ENCODE measurements around the gene CDK11A. TPM values are rescaled to one million over a fixed set of nuclear protein-coding genes. Genes with fewer than 3 reads are reported as not detected.
"Not testable (repeated sequence)": the region's sequence is repeated elsewhere in the genome, so short reads cannot be mapped to it uniquely, and the experiment has no call there.

Gene CDK11A
- total and polyA plus RNA-seq, 2 experiments from 2014 or later: 5.1 to 20.0 TPM

DNA sequence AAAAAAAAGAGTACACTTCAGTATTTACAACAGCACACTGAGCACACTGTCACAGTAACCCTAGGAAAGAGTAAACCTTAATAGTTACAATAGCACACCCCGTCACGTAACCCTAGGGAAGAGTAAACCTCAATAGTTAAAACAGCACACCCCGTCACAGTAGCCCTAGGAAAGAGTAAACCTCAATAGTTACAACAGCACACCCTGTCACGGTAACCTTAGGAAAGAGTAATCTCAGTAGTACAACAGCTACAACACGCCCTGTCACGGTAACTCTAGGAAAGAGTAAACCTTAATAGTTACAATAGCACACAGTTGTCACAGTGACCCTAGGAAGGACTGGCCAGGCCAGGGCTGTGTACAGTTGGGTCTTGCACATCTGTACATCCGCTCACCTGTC is 3.0 kb downstream of the CDK11A start:
- WGBS, 2 experiments (ENCODE audit: low coverage in 1 of 2, low lambda C conversion rate in 2 of 2, missing lambda C conversion rate in 2 of 2): 76 to 77% methylated on average over 7 of the region's 7 CpGs
- TF ChIP-seq EZH2phosphoT487 (IDR thresholded peaks at IDR 0.05; ENCODE audit: insufficient read depth, low read depth) (no peak), EZH2 (IDR thresholded peaks at IDR 0.05; ENCODE audit: insufficient read depth, poor library complexity, severe bottlenecking) (no peak)
- Histone ChIP-seq H4K20me1 (ENCODE audit: insufficient read depth) (no peaks in the 10 kb centered on the region), H3K4me3 (no peak overlapping the region), H3K27me3 (replicated peaks; ENCODE audit: insufficient read depth) (no peaks in the 10 kb centered on the region), H3K27ac (no peak overlapping the region), H3K9ac (no peak overlapping the region), H3K9me3 (ENCODE audit: low read depth) (no peaks in the 10 kb centered on the region), H3K79me2 (ENCODE audit: insufficient read depth) (peaks cover 15% of the 10 kb centered on the region), H3K4me2 (ENCODE audit: unreplicated experiment) (no peak overlapping the region), H3K4me1 (ENCODE audit: insufficient read depth) (no peaks in the 10 kb centered on the region), H3K9me2 (ENCODE audit: insufficient read depth) (no peaks in the 10 kb centered on the region), H2AFZ (no peak overlapping the region), H3K36me3 (ENCODE audit: low read depth) (peaks cover 16% of the 10 kb centered on the region; the same call in 1 of the 2 replicates), H3F3A (ENCODE audit: insufficient read depth) (peaks cover 2% of the 10 kb centered on the region; the same call in 1 of the 2 replicates)
- no peak for DNase-seq
- in situ Hi-C loops (cut with MboI): no loop called here

- 82 to 99% methylated on average over 11 to 13 of the region's 18 CpGs for WGBS, 2 experiments (ENCODE audit: low coverage in 1 of 2, low lambda C conversion rate in 2 of 2, missing lambda C conversion rate in 2 of 2)
- H4K20me1 ChIP-seq (ENCODE audit: insufficient read depth); H3K4me3 ChIP-seq; H3K27me3 ChIP-seq (replicated peaks; ENCODE audit: insufficient read depth); H3K9ac ChIP-seq; H3K4me2 ChIP-seq (ENCODE audit: unreplicated experiment); H3F3A ChIP-seq (ENCODE audit: insufficient read depth); H3K79me2 ChIP-seq (ENCODE audit: insufficient read depth); H3K9me2 ChIP-seq (ENCODE audit: insufficient read depth); H3K4me1 ChIP-seq (ENCODE audit: insufficient read depth); H3K36me3 ChIP-seq (ENCODE audit: low read depth); in situ Hi-C loops (cut with MboI); H3K27ac ChIP-seq; H2AFZ ChIP-seq; H3K9me3 ChIP-seq (ENCODE audit: low read depth); DNase-seq: not testable (repeated sequence)
Measured at GRCh38 chr1:1715109-1715883, 8.9 kb downstream of the CDK11A start.

DNA sequence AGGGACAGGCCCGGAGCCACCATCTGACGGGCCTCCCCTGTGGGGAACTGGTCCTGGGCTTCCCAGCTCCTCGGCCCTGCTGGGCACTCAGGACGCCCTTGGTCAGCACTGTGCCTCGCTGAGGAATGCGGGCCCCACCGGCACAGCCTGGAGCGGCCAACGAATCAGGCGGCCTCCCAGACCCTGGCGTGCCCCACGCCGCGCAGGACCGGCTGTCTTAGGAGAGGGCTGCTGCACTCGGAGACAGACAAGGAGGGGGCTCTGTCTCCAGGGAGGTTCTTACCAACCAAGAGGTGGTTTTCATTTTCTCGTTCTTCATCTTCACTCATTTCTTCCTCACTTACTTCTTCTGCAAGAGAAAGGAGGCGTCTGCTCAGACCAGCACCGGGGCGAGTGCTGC is 16.3 kb downstream of the CDK11A start:
- H3K79me2 ChIP-seq (ENCODE audit: insufficient read depth); H3K4me3 ChIP-seq; H3K4me1 ChIP-seq (ENCODE audit: insufficient read depth); H3K9ac ChIP-seq; H3F3A ChIP-seq (ENCODE audit: insufficient read depth); in situ Hi-C loops (cut with MboI); DNase-seq; H3K4me2 ChIP-seq (ENCODE audit: unreplicated experiment); H3K27ac ChIP-seq; H4K20me1 ChIP-seq (ENCODE audit: insufficient read depth); H3K9me2 ChIP-seq (ENCODE audit: insufficient read depth); H2AFZ ChIP-seq; H3K9me3 ChIP-seq (ENCODE audit: low read depth); H3K27me3 ChIP-seq (replicated peaks; ENCODE audit: insufficient read depth); H3K36me3 ChIP-seq (ENCODE audit: low read depth): not testable (repeated sequence)
- 95 to 100% methylated on average over 1 to 3 of the region's 20 CpGs for WGBS, 2 experiments (ENCODE audit: low coverage in 1 of 2, low lambda C conversion rate in 2 of 2, missing lambda C conversion rate in 2 of 2)

DNA sequence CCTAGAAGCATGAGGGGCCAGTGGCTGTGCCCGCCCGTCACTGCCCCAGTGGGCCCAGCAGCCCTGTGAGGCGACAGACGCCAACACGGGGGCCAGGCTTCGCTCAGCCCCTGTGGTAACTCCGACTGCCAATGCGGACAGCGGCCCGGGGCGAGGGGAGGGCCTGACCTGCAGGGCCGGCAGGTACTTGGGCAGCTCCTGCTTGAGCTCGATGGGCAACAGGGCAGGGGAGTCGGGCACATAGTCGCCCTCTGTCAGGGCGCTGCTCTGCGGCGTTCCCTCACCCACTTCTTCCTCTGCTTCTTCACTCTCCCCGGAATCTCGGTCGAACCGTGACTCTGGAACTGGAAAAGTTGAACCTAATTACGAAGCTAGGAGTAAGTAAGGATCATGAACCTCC is 16.9 kb downstream of the CDK11A start:
- H3K36me3 ChIP-seq (ENCODE audit: low read depth); H3F3A ChIP-seq (ENCODE audit: insufficient read depth); in situ Hi-C loops (cut with MboI); H3K79me2 ChIP-seq (ENCODE audit: insufficient read depth); H3K27me3 ChIP-seq (replicated peaks; ENCODE audit: insufficient read depth); H3K9me3 ChIP-seq (ENCODE audit: low read depth); H3K9ac ChIP-seq; H2AFZ ChIP-seq; H3K4me2 ChIP-seq (ENCODE audit: unreplicated experiment); H3K4me1 ChIP-seq (ENCODE audit: insufficient read depth); H3K9me2 ChIP-seq (ENCODE audit: insufficient read depth); DNase-seq; H4K20me1 ChIP-seq (ENCODE audit: insufficient read depth); H3K4me3 ChIP-seq; H3K27ac ChIP-seq: not testable (repeated sequence)
- 100% methylated on average over 9 of the region's 23 CpGs; no CpG with 5 or more reads in 1 of the 2 experiments for WGBS, 2 experiments (ENCODE audit: low coverage in 1 of 2, low lambda C conversion rate in 2 of 2, missing lambda C conversion rate in 2 of 2)

DNA sequence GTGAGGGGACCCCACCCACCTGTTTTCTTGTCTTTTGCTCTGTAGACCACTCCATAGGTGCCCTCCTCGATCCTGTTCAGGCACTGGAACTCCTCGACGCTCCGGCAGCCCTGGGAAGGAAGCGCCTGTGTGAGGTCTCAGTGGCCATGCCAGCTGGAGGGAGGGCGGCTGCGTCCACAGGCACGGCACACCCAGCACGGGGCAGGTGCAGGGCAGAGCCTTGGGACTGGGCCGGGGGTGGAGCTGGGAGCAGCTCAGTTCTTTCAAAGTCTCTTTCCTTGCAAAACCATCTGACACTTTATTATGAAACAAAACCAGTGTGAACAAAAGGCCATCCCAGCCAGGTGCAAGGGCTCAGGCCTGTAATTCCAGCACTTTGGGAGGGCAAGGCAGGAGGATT is 18.5 kb downstream of the CDK11A start:
- H3K4me3 ChIP-seq; H3K79me2 ChIP-seq (ENCODE audit: insufficient read depth); H3K9ac ChIP-seq; H3K9me3 ChIP-seq (ENCODE audit: low read depth); H3F3A ChIP-seq (ENCODE audit: insufficient read depth); H4K20me1 ChIP-seq (ENCODE audit: insufficient read depth); H3K4me1 ChIP-seq (ENCODE audit: insufficient read depth); H3K9me2 ChIP-seq (ENCODE audit: insufficient read depth); H2AFZ ChIP-seq; H3K27me3 ChIP-seq (replicated peaks; ENCODE audit: insufficient read depth); H3K4me2 ChIP-seq (ENCODE audit: unreplicated experiment); H3K27ac ChIP-seq; H3K36me3 ChIP-seq (ENCODE audit: low read depth); in situ Hi-C loops (cut with MboI); DNase-seq: not testable (repeated sequence)
- WGBS, 2 experiments (ENCODE audit: low coverage in 1 of 2, low lambda C conversion rate in 2 of 2, missing lambda C conversion rate in 2 of 2): no CpG with 5 or more reads among the region's 10 CpGs

GRCh38 chr1:1704284-1704957 is 19.7 kb downstream of the CDK11A start:
- H3K27me3 ChIP-seq (replicated peaks; ENCODE audit: insufficient read depth); H3K27ac ChIP-seq; H3K4me1 ChIP-seq (ENCODE audit: insufficient read depth); H3K4me3 ChIP-seq; H3K9me2 ChIP-seq (ENCODE audit: insufficient read depth); H3F3A ChIP-seq (ENCODE audit: insufficient read depth); DNase-seq; H3K4me2 ChIP-seq (ENCODE audit: unreplicated experiment); H3K9me3 ChIP-seq (ENCODE audit: low read depth); H2AFZ ChIP-seq; H3K79me2 ChIP-seq (ENCODE audit: insufficient read depth); H3K9ac ChIP-seq; H4K20me1 ChIP-seq (ENCODE audit: insufficient read depth); H3K36me3 ChIP-seq (ENCODE audit: low read depth); in situ Hi-C loops (cut with MboI): not testable (repeated sequence)
- 88 to 97% methylated on average over 16 to 26 of the region's 27 CpGs for WGBS, 2 experiments (ENCODE audit: low coverage in 1 of 2, low lambda C conversion rate in 2 of 2, missing lambda C conversion rate in 2 of 2)
